ENCODE measurements around the gene OBP2B.

GRCh38 chr9:133200631-133201030, 8.4 kb downstream of the OBP2B start:
- TF ChIP-seq SUZ12 (IDR thresholded peaks at IDR 0.05; ENCODE audit: extremely low read depth, insufficient read depth, insufficient read length) (no peak), ZNF274 (IDR thresholded peaks at IDR 0.05; ENCODE audit: low read depth, low read length) (no peak), YY1 (IDR thresholded peaks at IDR 0.05; ENCODE audit: insufficient read depth, insufficient read length) (no peak)
